Panc1 (cell line): ENCODE measurements around the gene MYO7A. TPM values are rescaled to one million over a fixed set of nuclear protein-coding genes. Genes with fewer than 3 reads are reported as not detected.

Source experiments
- ATAC-seq: fragments of 200-7000 bp; cut with Tn5 transposase; 2 replicates; pipeline ENCODE4 v1.9.1; 2020; ENCODE audit warnings: mild to moderate bottlenecking, moderate library complexity
- BruUV-seq: library from RNA; stranded (reverse); fragments of 400-500 nt; replicated peaks from 2 replicates; lab custom pipeline; 2021; lab: Mats Ljungman, UMichigan
- CTCF ChIA-PET: fragments of 300-600 bp; sonication (Branson Sonifier 250); formaldehyde crosslinking; loops from one replicate; lab custom pipeline; 2022; ENCODE audit warnings: antibody characterized with exemption; lab: Charles Lee
- POLR2A ChIA-PET: fragments of 300-600 bp; sonication (Branson Sonifier 250); formaldehyde crosslinking; loops from one replicate; lab custom pipeline; 2022; ENCODE audit warnings: antibody characterized with exemption; lab: Charles Lee
- DNase-seq: peaks from one replicate; pipeline ENCODE4 v3.0.0-alpha.2; 2010; ENCODE audit warnings: low read depth, low spot score
- H3K27ac ChIP-seq: 2 replicates; pipeline ENCODE4 v1.5.1; 2011; ENCODE audit warnings: mild to moderate bottlenecking, low read length, inconsistent platforms
- H3K27me3 ChIP-seq: fragments of 200-500 bp; sonication (Bioruptor generic); 2 replicates; pipeline ENCODE4 v1.6.0; 2014; ENCODE audit warnings: low read length, inconsistent platforms; ENCODE audit not compliant: control insufficient read depth, insufficient read depth
- H3K36me3 ChIP-seq: fragments of 200-500 bp; sonication (Bioruptor generic); 2 replicates; pipeline ENCODE4 v1.5.1; 2014; ENCODE audit warnings: inconsistent platforms, mild to moderate bottlenecking, low read length, moderate library complexity; ENCODE audit not compliant: control insufficient read depth, insufficient read depth
- H3K4me1 ChIP-seq: 2 replicates; pipeline ENCODE4 v1.5.1; 2011; ENCODE audit warnings: inconsistent platforms, mild to moderate bottlenecking, low read length, moderate library complexity; ENCODE audit not compliant: control insufficient read depth, insufficient read depth
- H3K4me3 ChIP-seq, 2 experiments: 2 replicates each; pipeline ENCODE4 v1.5.1; 2011 to 2012; ENCODE audit warnings: low read depth in 2 of 2, low read length in 2 of 2, mild to moderate bottlenecking in 2 of 2, inconsistent platforms in 1 of 2, moderate library complexity in 1 of 2
- H3K9me3 ChIP-seq: fragments of 200-500 bp; sonication (Bioruptor generic); 2 replicates; pipeline ENCODE4 v1.5.1; 2014; ENCODE audit warnings: low read depth, mild to moderate bottlenecking, inconsistent platforms, low read length, moderate library complexity; ENCODE audit not compliant: control insufficient read depth, insufficient read depth
- POLR2AphosphoS5 ChIP-seq: IDR thresholded peaks from 2 replicates; pipeline ENCODE4 v1.6.1; 2012; ENCODE audit warnings: mild to moderate bottlenecking, low read depth, low read length, moderate library complexity
- SIN3A ChIP-seq: IDR thresholded peaks from 2 replicates; pipeline ENCODE4 v1.6.1; 2012; ENCODE audit warnings: low read depth, mild to moderate bottlenecking, low read length, moderate library complexity, borderline replicate concordance; ENCODE audit not compliant: insufficient read depth
- TCF7L2 ChIP-seq: IDR thresholded peaks from 2 replicates; pipeline ENCODE4 v1.6.1; 2011; ENCODE audit warnings: mild to moderate bottlenecking, low read depth, low read length, inconsistent platforms
- in situ Hi-C: cut with HindIII; loops from 2 replicates; pipeline ENCODE4 v1.10.0; 2016; ENCODE audit warnings: low sequenced_read_pairs, low pct_unique_long_range_greater_than_20kb
- intact Hi-C: fragments of 100-400 bp; cut with micrococcal nuclease; formaldehyde crosslinking; loops from one replicate; pipeline ENCODE4 v1.10.0; 2022; ENCODE audit not compliant: unreplicated experiment
- total RNA-seq: library from RNA; stranded (reverse); gene quantifications from one replicate; pipeline ENCODE4 v1.2.1, GENCODE V29; 2021; ENCODE audit not compliant: unreplicated experiment
- TF ChIP-seq, protein P1 (sequence below): fragments of 450-650 bp; IDR thresholded peaks from 2 replicates; pipeline ENCODE4 v1.5.1; 2017; ENCODE audit warnings: mild to moderate bottlenecking
- TF ChIP-seq, protein P2 (sequence below), 2 experiments: IDR thresholded peaks; 2 replicates each; pipeline ENCODE4 v1.6.1; 2011 to 2012; ENCODE audit warnings: low read depth in 2 of 2, control low read depth in 1 of 2, low read length in 1 of 2, mild to moderate bottlenecking in 1 of 2, moderate library complexity in 1 of 2; ENCODE audit not compliant: insufficient read depth in 1 of 2

The MYO7A gene
- total RNA-seq, 1 experiment from 2014 or later = 1.3 TPM

DNA sequence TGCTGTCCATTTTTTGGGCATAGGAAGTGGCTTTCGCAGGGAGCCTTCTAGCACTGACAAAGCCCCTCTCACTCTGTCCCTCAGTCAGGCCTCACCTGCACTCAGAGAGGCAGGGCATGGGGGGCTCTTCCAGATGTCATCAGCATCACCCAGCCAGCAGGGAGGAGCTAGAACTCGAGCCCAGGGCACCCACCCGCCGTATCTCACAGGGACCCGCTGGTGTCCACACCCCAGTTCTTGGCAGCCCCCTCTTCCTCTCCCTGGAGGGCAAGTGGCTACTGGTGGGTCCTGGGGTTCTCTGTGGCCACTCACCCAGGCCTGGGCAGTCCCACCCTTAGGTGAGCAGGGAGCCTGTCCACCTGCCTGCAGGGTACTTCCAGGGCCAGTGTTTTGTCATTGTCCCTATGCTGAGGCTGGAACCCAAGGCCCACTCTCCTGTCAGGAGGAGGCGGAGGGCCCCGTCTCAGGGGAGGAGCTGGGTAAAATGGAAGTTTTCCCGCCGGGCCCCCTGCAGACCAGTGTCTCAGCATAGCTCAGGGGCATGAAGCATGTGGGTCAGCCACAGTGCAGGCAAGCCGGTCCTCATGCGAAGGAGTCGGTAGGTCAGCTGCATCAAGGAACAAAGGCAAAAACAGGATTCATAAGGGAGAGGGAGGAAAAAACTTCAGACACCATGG is 21.8 kb downstream of the MYO7A start:
- in situ Hi-C loops = loop anchor here (10.0 kb wide), 1 partner anchor 85 kb away; the partner anchor contains the start of gene CAPN5
- no peaks in the 10 kb centered on the region for H3K36me3 ChIP-seq
- no peaks in the 10 kb centered on the region for H3K4me1 ChIP-seq
- ATAC-seq (no peak), DNase-seq (no peak)
- H3K4me3 ChIP-seq = no peak overlapping the region
- TF ChIP-seq POLR2AphosphoS5 = no peak
- TF ChIP-seq SIN3A = no peak
- TF ChIP-seq, protein P1, sequence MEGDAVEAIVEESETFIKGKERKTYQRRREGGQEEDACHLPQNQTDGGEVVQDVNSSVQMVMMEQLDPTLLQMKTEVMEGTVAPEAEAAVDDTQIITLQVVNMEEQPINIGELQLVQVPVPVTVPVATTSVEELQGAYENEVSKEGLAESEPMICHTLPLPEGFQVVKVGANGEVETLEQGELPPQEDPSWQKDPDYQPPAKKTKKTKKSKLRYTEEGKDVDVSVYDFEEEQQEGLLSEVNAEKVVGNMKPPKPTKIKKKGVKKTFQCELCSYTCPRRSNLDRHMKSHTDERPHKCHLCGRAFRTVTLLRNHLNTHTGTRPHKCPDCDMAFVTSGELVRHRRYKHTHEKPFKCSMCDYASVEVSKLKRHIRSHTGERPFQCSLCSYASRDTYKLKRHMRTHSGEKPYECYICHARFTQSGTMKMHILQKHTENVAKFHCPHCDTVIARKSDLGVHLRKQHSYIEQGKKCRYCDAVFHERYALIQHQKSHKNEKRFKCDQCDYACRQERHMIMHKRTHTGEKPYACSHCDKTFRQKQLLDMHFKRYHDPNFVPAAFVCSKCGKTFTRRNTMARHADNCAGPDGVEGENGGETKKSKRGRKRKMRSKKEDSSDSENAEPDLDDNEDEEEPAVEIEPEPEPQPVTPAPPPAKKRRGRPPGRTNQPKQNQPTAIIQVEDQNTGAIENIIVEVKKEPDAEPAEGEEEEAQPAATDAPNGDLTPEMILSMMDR = no peak
- TF ChIP-seq, protein P2, sequence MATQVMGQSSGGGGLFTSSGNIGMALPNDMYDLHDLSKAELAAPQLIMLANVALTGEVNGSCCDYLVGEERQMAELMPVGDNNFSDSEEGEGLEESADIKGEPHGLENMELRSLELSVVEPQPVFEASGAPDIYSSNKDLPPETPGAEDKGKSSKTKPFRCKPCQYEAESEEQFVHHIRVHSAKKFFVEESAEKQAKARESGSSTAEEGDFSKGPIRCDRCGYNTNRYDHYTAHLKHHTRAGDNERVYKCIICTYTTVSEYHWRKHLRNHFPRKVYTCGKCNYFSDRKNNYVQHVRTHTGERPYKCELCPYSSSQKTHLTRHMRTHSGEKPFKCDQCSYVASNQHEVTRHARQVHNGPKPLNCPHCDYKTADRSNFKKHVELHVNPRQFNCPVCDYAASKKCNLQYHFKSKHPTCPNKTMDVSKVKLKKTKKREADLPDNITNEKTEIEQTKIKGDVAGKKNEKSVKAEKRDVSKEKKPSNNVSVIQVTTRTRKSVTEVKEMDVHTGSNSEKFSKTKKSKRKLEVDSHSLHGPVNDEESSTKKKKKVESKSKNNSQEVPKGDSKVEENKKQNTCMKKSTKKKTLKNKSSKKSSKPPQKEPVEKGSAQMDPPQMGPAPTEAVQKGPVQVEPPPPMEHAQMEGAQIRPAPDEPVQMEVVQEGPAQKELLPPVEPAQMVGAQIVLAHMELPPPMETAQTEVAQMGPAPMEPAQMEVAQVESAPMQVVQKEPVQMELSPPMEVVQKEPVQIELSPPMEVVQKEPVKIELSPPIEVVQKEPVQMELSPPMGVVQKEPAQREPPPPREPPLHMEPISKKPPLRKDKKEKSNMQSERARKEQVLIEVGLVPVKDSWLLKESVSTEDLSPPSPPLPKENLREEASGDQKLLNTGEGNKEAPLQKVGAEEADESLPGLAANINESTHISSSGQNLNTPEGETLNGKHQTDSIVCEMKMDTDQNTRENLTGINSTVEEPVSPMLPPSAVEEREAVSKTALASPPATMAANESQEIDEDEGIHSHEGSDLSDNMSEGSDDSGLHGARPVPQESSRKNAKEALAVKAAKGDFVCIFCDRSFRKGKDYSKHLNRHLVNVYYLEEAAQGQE (IDR thresholded peaks at IDR 0.05; ENCODE audit: insufficient read depth in 1 of 2, low read depth in 2 of 2, low read length in 1 of 2) = no peak
- TF ChIP-seq TCF7L2 = no peak
- intact Hi-C loops = no loop called here
- no TSS peak for BruUV-seq
- no peaks in the 10 kb centered on the region for H3K27me3 ChIP-seq
- no peaks in the 10 kb centered on the region for H3K9me3 ChIP-seq
- no peak overlapping the region for H3K27ac ChIP-seq
- POLR2A ChIA-PET = no interaction called here
- CTCF ChIA-PET = interaction anchor here (1.4 kb wide), 1 partner anchor 102 kb away, joined by 10 read pairs; no protein-coding TSS in a partner anchor

DNA sequence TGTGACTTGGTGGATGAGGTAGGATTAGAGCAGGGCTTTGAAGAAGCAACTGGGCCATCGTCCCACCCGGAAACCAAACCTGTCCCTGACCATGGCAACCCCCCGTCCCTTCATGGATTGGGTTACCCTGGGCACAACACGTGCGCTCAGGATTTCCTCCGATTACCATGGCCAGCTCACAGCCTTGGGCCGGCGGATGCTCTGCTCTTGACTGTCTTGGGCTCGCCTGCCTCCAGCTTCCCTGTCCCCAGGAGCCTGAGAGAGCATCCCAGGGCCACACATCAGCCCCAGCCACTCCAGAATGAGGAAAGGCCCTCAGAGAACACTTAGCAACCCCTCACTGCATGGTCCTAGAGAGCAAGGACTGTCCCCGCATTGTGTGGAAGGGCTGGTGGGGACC is 22.8 kb downstream of the MYO7A start:
- Histone ChIP-seq H3K9me3 (no peaks in the 10 kb centered on the region), H3K27ac (no peak overlapping the region), H3K36me3 (no peaks in the 10 kb centered on the region), H3K27me3 (no peaks in the 10 kb centered on the region), H3K4me1 (no peaks in the 10 kb centered on the region), H3K4me3 (no peak overlapping the region)
- intact Hi-C loops (no loop called here), in situ Hi-C loops (no loop called here)
- no peak for DNase-seq
- ATAC-seq = no peak
- ChIA-PET POLR2A (no interaction called here), CTCF (no interaction called here)
- TF ChIP-seq POLR2AphosphoS5 (no peak), SIN3A (no peak), TCF7L2 (no peak)
- TF ChIP-seq, protein P2 (IDR thresholded peaks at IDR 0.05; ENCODE audit: insufficient read depth in 1 of 2, low read depth in 2 of 2, low read length in 1 of 2) = no peak
- TF ChIP-seq, protein P1 = no peak
- no TSS peak for BruUV-seq
